ENCODE results near the gene EML6.

The EML6 gene

GRCh38 chr2:54967269-54967668 is 243.8 kb downstream of the EML6 start:
- H3K36me3 Mint-ChIP-seq (ENCODE audit: low read depth): peaks cover 46% of the 10 kb centered on the region
- no peak overlapping the region for H3K27ac Mint-ChIP-seq
- H3K4me1 Mint-ChIP-seq (ENCODE audit: low read depth): peaks cover 41% of the 10 kb centered on the region

GRCh38 chr2:54967759-54968365 is 244.4 kb downstream of the EML6 start:
- no peak overlapping the region for H3K27ac Mint-ChIP-seq
- H3K27me3 Mint-ChIP-seq: no peaks in the 10 kb centered on the region
- peaks cover 8% of the 10 kb centered on the region for H3K9me3 Mint-ChIP-seq
- DNase-seq: no peak
- H3K4me1 Mint-ChIP-seq (ENCODE audit: low read depth): peaks cover 41% of the 10 kb centered on the region
- H3K36me3 Mint-ChIP-seq (ENCODE audit: low read depth): peaks cover 50% of the 10 kb centered on the region
- no peak overlapping the region for H3K4me3 Mint-ChIP-seq

More at GRCh38 chr2:54967269-54967668, 243.8 kb downstream of the EML6 start:
- no peaks in the 10 kb centered on the region for H3K27me3 Mint-ChIP-seq
- H3K9me3 Mint-ChIP-seq: peaks cover 8% of the 10 kb centered on the region
- DNase-seq: no peak
- H3K4me3 Mint-ChIP-seq: no peak overlapping the region

DNA sequence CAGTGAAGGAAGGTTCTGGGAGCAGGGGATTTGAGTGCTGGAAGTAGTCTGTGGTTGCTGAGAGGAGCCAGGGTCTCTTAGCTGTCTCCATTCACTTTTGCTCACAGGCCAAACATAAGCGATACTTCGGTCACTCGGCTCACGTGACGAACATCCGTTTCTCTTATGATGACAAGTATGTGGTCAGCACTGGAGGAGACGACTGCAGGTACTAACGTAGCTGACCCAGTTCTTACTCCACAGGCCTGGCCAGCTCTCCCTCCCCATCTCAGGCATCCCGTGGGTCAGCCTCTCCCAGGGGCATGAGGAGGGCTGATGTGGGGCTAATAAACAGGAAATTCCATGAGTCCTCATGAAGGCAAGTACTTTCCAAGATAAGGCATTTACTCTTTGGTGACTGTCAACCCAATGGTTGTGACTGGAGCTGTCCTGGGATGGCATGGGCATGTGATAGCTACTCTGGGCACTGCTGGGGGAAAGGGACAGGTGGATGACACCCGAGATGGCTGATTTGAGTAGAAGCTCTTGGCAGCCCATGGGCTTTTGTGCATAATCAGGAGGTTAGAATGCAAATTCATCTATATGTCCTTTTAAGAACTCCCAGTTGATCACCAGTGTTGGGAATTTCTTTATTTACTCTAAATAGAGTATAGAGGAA is 245.2 kb downstream of the EML6 start:
- H3K36me3 Mint-ChIP-seq (ENCODE audit: low read depth): peaks cover 58% of the 10 kb centered on the region
- H3K4me3 Mint-ChIP-seq: no peak overlapping the region
- peaks cover 41% of the 10 kb centered on the region for H3K4me1 Mint-ChIP-seq (ENCODE audit: low read depth)
- peaks cover 8% of the 10 kb centered on the region for H3K9me3 Mint-ChIP-seq
- no peaks in the 10 kb centered on the region for H3K27me3 Mint-ChIP-seq
- no peak for DNase-seq
- no peak overlapping the region for H3K27ac Mint-ChIP-seq

DNA sequence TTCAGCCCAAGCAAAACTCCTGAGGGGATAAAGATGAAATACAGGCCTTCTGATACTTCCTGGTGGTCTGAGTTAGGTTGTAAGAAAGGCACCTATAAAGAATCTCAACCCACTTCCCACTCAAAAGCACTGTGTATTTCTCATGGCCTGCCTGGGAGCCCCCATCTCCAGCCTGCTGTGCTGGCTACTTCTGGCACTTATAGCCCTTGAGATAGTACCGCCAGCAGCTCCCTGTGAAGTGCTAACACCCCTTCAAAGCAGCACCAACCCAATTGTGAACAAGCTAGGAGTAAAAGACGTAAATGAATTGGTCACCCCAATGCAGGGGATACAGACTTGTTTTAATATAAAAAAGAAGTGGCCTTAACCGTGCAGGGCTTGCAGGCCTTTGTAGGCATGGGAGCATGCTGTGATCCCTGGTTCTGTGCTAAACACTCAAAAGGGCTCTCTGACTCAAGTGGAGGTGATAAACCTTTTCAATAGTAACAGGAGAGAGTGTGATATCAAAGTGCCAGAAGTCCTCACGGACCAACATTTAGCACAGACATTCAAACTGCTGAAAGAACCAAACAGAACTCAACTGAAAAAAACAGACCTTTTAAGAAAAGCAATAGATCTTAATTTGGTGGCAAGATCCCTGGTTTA is 246.0 kb downstream of the EML6 start:
- no peak for DNase-seq
- peaks cover 8% of the 10 kb centered on the region for H3K9me3 Mint-ChIP-seq
- peaks cover 62% of the 10 kb centered on the region for H3K36me3 Mint-ChIP-seq (ENCODE audit: low read depth)
- no peaks in the 10 kb centered on the region for H3K27me3 Mint-ChIP-seq
- H3K4me3 Mint-ChIP-seq: no peak overlapping the region
- peaks cover 37% of the 10 kb centered on the region for H3K4me1 Mint-ChIP-seq (ENCODE audit: low read depth)
- no peak overlapping the region for H3K27ac Mint-ChIP-seq

DNA sequence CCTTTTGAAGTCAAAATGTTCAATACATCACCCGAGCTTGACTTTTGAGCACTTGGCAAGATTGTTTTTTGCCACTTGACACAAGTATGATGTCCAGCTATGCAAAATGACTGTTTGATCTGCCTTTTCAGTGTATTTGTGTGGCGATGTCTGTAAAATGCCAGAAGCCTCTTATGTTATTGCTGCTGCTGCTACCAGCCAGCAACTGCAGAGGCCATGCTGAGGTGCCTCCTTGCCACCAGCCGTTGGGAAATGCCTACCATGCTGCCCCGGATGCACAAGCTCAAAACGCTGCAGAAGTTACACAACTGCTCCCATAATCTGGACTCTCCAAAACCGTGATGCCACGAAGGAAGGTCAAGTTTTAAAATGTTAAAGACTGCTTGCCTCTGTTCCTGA is 246.5 kb downstream of the EML6 start:
- Mint-ChIP-seq H3K36me3 (ENCODE audit: low read depth) (peaks cover 66% of the 10 kb centered on the region), H3K27ac (no peak overlapping the region), H3K4me1 (ENCODE audit: low read depth) (peaks cover 32% of the 10 kb centered on the region), H3K27me3 (no peaks in the 10 kb centered on the region), H3K9me3 (peaks cover 8% of the 10 kb centered on the region), H3K4me3 (no peak overlapping the region)
- DNase-seq: no peak

GRCh38 chr2:54975175-54975574 is 251.7 kb downstream of the EML6 start:
- Mint-ChIP-seq H3K27me3 (no peaks in the 10 kb centered on the region), H3K36me3 (ENCODE audit: low read depth) (peaks cover 59% of the 10 kb centered on the region), H3K4me3 (no peak overlapping the region), H3K27ac (no peak overlapping the region), H3K9me3 (no peaks in the 10 kb centered on the region), H3K4me1 (ENCODE audit: low read depth) (peaks cover 35% of the 10 kb centered on the region)
- DNase-seq: no peak

GRCh38 chr2:54975598-54976492 is 252.4 kb downstream of the EML6 start:
- Mint-ChIP-seq H3K4me1 (ENCODE audit: low read depth) (peaks cover 38% of the 10 kb centered on the region), H3K27ac (peak overlapping the region; percentile 32), H3K27me3 (no peaks in the 10 kb centered on the region), H3K36me3 (ENCODE audit: low read depth) (peaks cover 61% of the 10 kb centered on the region), H3K4me3 (no peak overlapping the region), H3K9me3 (no peaks in the 10 kb centered on the region)
- no peak for DNase-seq

- H3K36me3 Mint-ChIP-seq (ENCODE audit: low read depth): peaks cover 60% of the 10 kb centered on the region
- no peaks in the 10 kb centered on the region for H3K27me3 Mint-ChIP-seq
- peak overlapping the region; percentile 57 for H3K27ac Mint-ChIP-seq
- no peaks in the 10 kb centered on the region for H3K9me3 Mint-ChIP-seq
- no peak overlapping the region for H3K4me3 Mint-ChIP-seq
- DNase-seq: no peak
- H3K4me1 Mint-ChIP-seq (ENCODE audit: low read depth): peaks cover 38% of the 10 kb centered on the region
Measured at GRCh38 chr2:54977149-54977548, 253.7 kb downstream of the EML6 start.

DNA sequence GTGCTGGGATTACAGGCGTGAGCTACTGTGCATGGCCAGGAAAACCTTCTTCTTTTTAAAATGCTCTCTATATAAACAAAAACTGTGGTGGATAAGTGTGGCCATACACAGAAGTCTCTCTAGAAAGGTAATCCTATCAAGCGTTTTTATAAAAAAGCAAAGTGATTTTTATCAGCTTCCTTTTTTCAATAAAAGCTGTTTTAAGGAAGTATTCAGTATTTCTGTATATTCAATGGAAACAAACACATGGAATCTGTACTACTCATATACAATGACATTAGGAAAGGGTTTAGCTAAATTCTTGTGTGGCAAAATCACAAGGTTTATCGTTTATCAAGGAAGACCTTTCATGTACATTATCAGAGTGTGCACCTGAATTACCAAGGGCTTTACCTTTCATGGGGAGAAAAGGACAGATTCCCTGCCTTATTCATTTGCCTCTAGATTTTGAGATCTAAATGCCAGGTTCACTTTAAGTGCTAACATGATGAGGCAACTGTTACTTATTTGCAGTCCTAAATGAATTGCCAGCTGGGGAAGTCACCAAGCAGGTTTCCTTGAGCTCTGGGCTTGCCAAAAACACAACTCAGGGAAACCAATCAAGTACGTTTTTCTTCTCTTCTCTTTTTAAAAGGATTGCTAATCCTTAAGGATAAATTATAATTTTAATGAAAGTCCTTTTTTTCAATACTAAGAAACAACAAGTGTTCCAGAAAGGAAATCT is 256.0 kb downstream of the EML6 start:
- DNase-seq: no peak
- Mint-ChIP-seq H3K36me3 (ENCODE audit: low read depth) (peaks cover 61% of the 10 kb centered on the region), H3K27me3 (no peaks in the 10 kb centered on the region), H3K4me1 (ENCODE audit: low read depth) (peaks cover 52% of the 10 kb centered on the region), H3K27ac (no peak overlapping the region), H3K9me3 (no peaks in the 10 kb centered on the region), H3K4me3 (no peak overlapping the region)

DNA sequence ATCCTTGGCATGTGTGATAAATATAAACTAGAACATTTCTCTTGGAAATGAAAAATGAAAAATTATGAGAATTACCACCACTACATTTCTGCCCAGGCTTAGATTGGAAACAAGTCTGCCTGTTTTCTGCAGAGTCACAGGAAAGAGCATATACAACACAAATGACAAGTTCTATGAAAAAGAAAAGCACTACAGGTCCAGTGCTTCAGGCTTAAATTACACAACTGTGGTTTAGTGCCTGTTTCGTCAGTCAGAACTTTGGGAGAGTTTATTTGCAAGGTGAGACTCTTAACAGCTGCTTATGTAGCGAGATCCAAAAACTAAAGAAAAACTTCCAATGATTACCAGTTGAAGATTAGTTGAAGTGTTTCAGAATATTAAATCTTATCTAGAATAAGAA is 257.9 kb downstream of the EML6 start:
- peaks cover 68% of the 10 kb centered on the region for H3K36me3 Mint-ChIP-seq (ENCODE audit: low read depth)
- no peaks in the 10 kb centered on the region for H3K9me3 Mint-ChIP-seq
- no peaks in the 10 kb centered on the region for H3K27me3 Mint-ChIP-seq
- peaks cover 56% of the 10 kb centered on the region for H3K4me1 Mint-ChIP-seq (ENCODE audit: low read depth)
- H3K4me3 Mint-ChIP-seq: no peak overlapping the region
- no peak for DNase-seq
- H3K27ac Mint-ChIP-seq: no peak overlapping the region

GRCh38 chr2:54983345-54984220 is 260.1 kb downstream of the EML6 start:
- Mint-ChIP-seq H3K36me3 (ENCODE audit: low read depth) (peaks cover 66% of the 10 kb centered on the region), H3K4me3 (no peak overlapping the region), H3K9me3 (no peaks in the 10 kb centered on the region), H3K4me1 (ENCODE audit: low read depth) (peaks cover 49% of the 10 kb centered on the region), H3K27me3 (no peaks in the 10 kb centered on the region), H3K27ac (no peak overlapping the region)
- DNase-seq: no peak

- no peaks in the 10 kb centered on the region for H3K9me3 Mint-ChIP-seq
- no peak for DNase-seq
- H3K4me1 Mint-ChIP-seq (ENCODE audit: low read depth): peaks cover 51% of the 10 kb centered on the region
- peaks cover 66% of the 10 kb centered on the region for H3K36me3 Mint-ChIP-seq (ENCODE audit: low read depth)
- H3K4me3 Mint-ChIP-seq: no peak overlapping the region
- no peaks in the 10 kb centered on the region for H3K27me3 Mint-ChIP-seq
- no peak overlapping the region for H3K27ac Mint-ChIP-seq
Measured at GRCh38 chr2:54984476-54984875, 261.0 kb downstream of the EML6 start.

DNA sequence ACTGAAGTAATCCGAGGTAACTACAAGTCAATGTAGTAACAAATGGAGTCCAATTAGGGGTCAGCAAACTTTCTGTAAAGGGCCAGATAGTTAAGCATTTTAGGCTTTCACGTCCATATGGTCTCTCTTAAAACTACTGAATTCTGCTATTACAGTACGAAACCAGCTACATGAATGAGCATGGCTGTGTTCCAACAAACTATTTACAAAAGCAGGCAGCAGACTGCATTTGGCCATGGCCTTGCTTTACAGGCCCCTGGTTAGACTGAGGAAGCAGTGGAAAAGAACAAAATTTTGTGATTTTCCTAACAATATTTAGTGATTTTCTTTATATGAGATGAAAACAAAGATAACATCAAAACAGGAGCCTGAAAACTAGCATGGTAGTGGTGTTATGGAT is 262.8 kb downstream of the EML6 start:
- H3K4me1 Mint-ChIP-seq (ENCODE audit: low read depth): peaks cover 48% of the 10 kb centered on the region
- no peaks in the 10 kb centered on the region for H3K9me3 Mint-ChIP-seq
- H3K4me3 Mint-ChIP-seq: no peak overlapping the region
- H3K36me3 Mint-ChIP-seq (ENCODE audit: low read depth): peaks cover 55% of the 10 kb centered on the region
- no peaks in the 10 kb centered on the region for H3K27me3 Mint-ChIP-seq
- no peak overlapping the region for H3K27ac Mint-ChIP-seq
- DNase-seq: no peak
